Endodermal cell (in vitro differentiated cells): ENCODE measurements around the gene MTFR1L. TPM values are rescaled to one million over a fixed set of nuclear protein-coding genes. Genes with fewer than 3 reads are reported as not detected.
A peak's percentile ranks its signal among the peaks of the same experiment; 100 is the strongest.

Experiments
- DNase-seq: peaks from one replicate; pipeline ENCODE4 v3.0.0-alpha.2; 2017
- H3K27ac ChIP-seq: 2 replicates; pipeline ENCODE4 v1.5.1; 2013; ENCODE audit warnings: mild to moderate bottlenecking, low read depth, low read length, moderate library complexity
- H3K27me3 ChIP-seq: 2 replicates; pipeline ENCODE4 v1.6.1; 2013; ENCODE audit warnings: mild to moderate bottlenecking, low read length, moderate library complexity; ENCODE audit not compliant: insufficient read depth, control insufficient read depth, poor library complexity, severe bottlenecking
- H3K36me3 ChIP-seq: 2 replicates; pipeline ENCODE4 v1.7.0; 2013; ENCODE audit warnings: mild to moderate bottlenecking, low read length, moderate library complexity; ENCODE audit not compliant: control insufficient read depth, insufficient read depth
- H3K4me1 ChIP-seq: one replicate; pipeline ENCODE4 v1.7.0; 2013; ENCODE audit warnings: low read length; ENCODE audit not compliant: control insufficient read depth, insufficient read depth
- H3K4me3 ChIP-seq: 2 replicates; pipeline ENCODE4 v1.5.1; 2013; ENCODE audit warnings: mild to moderate bottlenecking, low read length, moderate library complexity
- H3K9ac ChIP-seq: 2 replicates; pipeline ENCODE4 v1.6.1; 2013; ENCODE audit warnings: mild to moderate bottlenecking, low read length, moderate library complexity; ENCODE audit not compliant: poor library complexity, severe bottlenecking; ENCODE audit errors: extremely low read depth
- H3K9me3 ChIP-seq: 2 replicates; pipeline ENCODE4 v1.6.1; 2013; ENCODE audit warnings: mild to moderate bottlenecking, low read length, moderate library complexity; ENCODE audit not compliant: control insufficient read depth
- H3K27ac Mint-ChIP-seq: 2 replicates; pipeline ENCODE4 v1.8.0; 2020; ENCODE audit warnings: mixed read lengths
- H3K27me3 Mint-ChIP-seq: 2 replicates; pipeline ENCODE4 v1.8.0; 2021; ENCODE audit warnings: mild to moderate bottlenecking, mixed read lengths; ENCODE audit not compliant: insufficient read depth
- H3K36me3 Mint-ChIP-seq: 2 replicates; pipeline ENCODE4 v1.8.0; 2020; ENCODE audit warnings: low read depth, mixed read lengths
- H3K4me1 Mint-ChIP-seq: 2 replicates; pipeline ENCODE4 v1.8.0; 2020; ENCODE audit warnings: mixed read lengths
- H3K4me3 Mint-ChIP-seq: 2 replicates; pipeline ENCODE4 v1.8.0; 2020; ENCODE audit warnings: mild to moderate bottlenecking, moderate library complexity, mixed read lengths
- H3K9me3 Mint-ChIP-seq: 2 replicates; pipeline ENCODE4 v1.8.0; 2020; ENCODE audit warnings: mild to moderate bottlenecking, mixed read lengths
- CTCF ChIP-seq: fragments of 200-600 bp; sonication (generic); conservative IDR thresholded peaks from 2 replicates; pipeline ENCODE4 v1.5.0; 2021; ENCODE audit warnings: antibody characterized with exemption, mild to moderate bottlenecking
- WGBS, 2 experiments: methylation state at CpG; one replicate each; pipeline versions ENCODE4 v1.1.5 to v1.1.7; 2013; ENCODE audit warnings: missing lambda C conversion rate in 2 of 2, mixed read lengths in 1 of 2; ENCODE audit not compliant: insufficient coverage in 1 of 2, insufficient read length in 1 of 2; 5-methylcytosine and 5-hydroxymethylcytosine counted together
- total RNA-seq, 2 donors: library from RNA; stranded (reverse); fragmentation: NEBNext Ultra II Directional in 1 of 2; extraction: Animal tissue kit (Norgen Biotek cat#: 25700) in 1 of 2; gene quantifications; 2 replicates in 1 of 2; 3 replicates in 1 of 2; pipeline ENCODE4 v1.2.1, GENCODE V29; 2021

Gene MTFR1L
- total RNA-seq, 2 donors from 2014 or later, result 31.6 to 36.2 TPM

- Mint-ChIP-seq H3K4me3 (no peak overlapping the region), H3K27ac (no peak overlapping the region), H3K27me3 (no peaks in the 10 kb centered on the region), H3K4me1 (peaks cover 13% of the 10 kb centered on the region), H3K36me3 (peaks cover 30% of the 10 kb centered on the region), H3K9me3 (no peaks in the 10 kb centered on the region)
- WGBS, 2 experiments, result 92 to 95% methylated on average over 8 to 24 of the region's 24 CpGs
- no peaks in the 10 kb centered on the region for H3K27me3 ChIP-seq
- no peak for TF ChIP-seq CTCF
- H3K27ac ChIP-seq, result no peak overlapping the region
- peaks cover 13% of the 10 kb centered on the region for H3K36me3 ChIP-seq
- H3K4me3 ChIP-seq, result no peak overlapping the region
- DNase-seq, result no peak
- peaks cover 5% of the 10 kb centered on the region for H3K4me1 ChIP-seq
- no peaks in the 10 kb centered on the region for H3K9me3 ChIP-seq
- no peak overlapping the region for H3K9ac ChIP-seq
These were observed 4.3 kb upstream of the MTFR1L start for GRCh38 chr1:25815208-25816111.

GRCh38 chr1:25816112-25816718 is 3.5 kb upstream of the MTFR1L start:
- H3K9me3 Mint-ChIP-seq, result no peaks in the 10 kb centered on the region
- H3K27ac ChIP-seq, result no peak overlapping the region
- H3K27ac Mint-ChIP-seq, result no peak overlapping the region
- no peak overlapping the region for H3K4me3 ChIP-seq
- peaks cover 20% of the 10 kb centered on the region for H3K4me1 Mint-ChIP-seq
- peaks cover 4% of the 10 kb centered on the region for H3K27me3 Mint-ChIP-seq
- H3K36me3 Mint-ChIP-seq, result peaks cover 27% of the 10 kb centered on the region
- no peaks in the 10 kb centered on the region for H3K9me3 ChIP-seq
- TF ChIP-seq CTCF, result no peak
- H3K27me3 ChIP-seq, result no peaks in the 10 kb centered on the region
- peaks cover 13% of the 10 kb centered on the region for H3K36me3 ChIP-seq
- H3K4me1 ChIP-seq, result peaks cover 5% of the 10 kb centered on the region
- 93 to 98% methylated on average over 6 to 15 of the region's 15 CpGs for WGBS, 2 experiments
- DNase-seq, result no peak
- no peak overlapping the region for H3K9ac ChIP-seq
- no peak overlapping the region for H3K4me3 Mint-ChIP-seq

GRCh38 chr1:25817840-25818501 is 1.8 kb upstream of the MTFR1L start:
- peaks cover 29% of the 10 kb centered on the region for H3K4me1 Mint-ChIP-seq
- Histone ChIP-seq H3K4me1 (peaks cover 5% of the 10 kb centered on the region), H3K36me3 (peaks cover 7% of the 10 kb centered on the region), H3K27ac (no peak overlapping the region), H3K4me3 (peak overlapping the region; percentile 87), H3K9me3 (no peaks in the 10 kb centered on the region), H3K9ac (no peak overlapping the region), H3K27me3 (no peaks in the 10 kb centered on the region)
- peak overlapping the region; percentile 96 for H3K27ac Mint-ChIP-seq
- H3K9me3 Mint-ChIP-seq, result no peaks in the 10 kb centered on the region
- 58 to 66% methylated on average over 6 to 8 of the region's 8 CpGs for WGBS, 2 experiments
- H3K27me3 Mint-ChIP-seq, result peaks cover 9% of the 10 kb centered on the region
- peaks cover 22% of the 10 kb centered on the region for H3K36me3 Mint-ChIP-seq
- DNase-seq, result peak; percentile 83
- peak; percentile 74 for TF ChIP-seq CTCF
- peak overlapping the region; percentile 81 for H3K4me3 Mint-ChIP-seq
